ENCODE results near the gene DNAH2.

DNAH2 gene

DNA sequence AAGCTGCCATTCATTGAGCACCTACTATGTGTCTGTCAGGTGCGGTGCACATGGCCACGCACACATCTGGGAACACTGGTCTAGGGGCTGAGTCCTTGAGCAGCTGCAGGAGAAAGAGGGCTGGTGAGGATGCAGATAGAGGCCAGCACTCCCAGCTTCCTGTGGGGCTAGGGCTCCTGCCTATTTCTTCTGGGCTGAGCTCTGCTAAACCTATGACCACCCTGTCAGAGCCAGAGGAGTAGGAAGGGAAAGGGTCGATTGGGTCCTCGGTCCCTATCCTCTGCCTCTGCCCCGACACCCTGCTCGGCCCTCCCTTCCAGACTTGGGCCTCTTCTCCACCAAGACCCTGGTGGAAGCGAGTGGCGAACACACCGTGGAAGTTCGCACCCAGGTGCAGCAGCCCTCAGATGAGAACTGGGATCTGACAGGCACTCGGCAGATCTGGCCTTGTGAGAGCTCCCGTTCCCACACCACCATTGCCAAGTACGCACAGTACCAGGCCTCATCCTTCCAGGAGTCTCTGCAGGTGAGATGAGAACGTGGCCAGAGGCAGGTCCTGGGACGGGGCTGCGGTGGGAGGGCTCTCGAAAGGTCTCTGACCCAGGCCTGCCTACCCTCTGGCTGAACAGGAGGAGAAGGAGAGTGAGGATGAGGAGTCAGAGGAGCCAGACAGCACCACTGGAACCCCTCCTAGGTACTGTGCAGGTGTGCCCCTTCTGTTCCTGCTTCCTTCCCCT, 133.3 kb downstream of the DNAH2 start:
- H3K36me3 Mint-ChIP-seq, result peaks cover 54 to 56% of the 10 kb centered on the region in 2 donors
- peak overlapping the region; percentile 76 for H3K27ac Mint-ChIP-seq
- no peak for DNase-seq
- peaks cover 47 to 57% of the 10 kb centered on the region in 2 donors for H3K4me1 Mint-ChIP-seq
- peak in 1 of 2 donors; percentile 3 for ATAC-seq (replicated peaks)
- H3K9me3 Mint-ChIP-seq, result no peaks in the 10 kb centered on the region
- H3K27me3 Mint-ChIP-seq, result no peaks in the 10 kb centered on the region
- peak overlapping the region; percentile 64 to 65 for H3K4me3 Mint-ChIP-seq

DNA sequence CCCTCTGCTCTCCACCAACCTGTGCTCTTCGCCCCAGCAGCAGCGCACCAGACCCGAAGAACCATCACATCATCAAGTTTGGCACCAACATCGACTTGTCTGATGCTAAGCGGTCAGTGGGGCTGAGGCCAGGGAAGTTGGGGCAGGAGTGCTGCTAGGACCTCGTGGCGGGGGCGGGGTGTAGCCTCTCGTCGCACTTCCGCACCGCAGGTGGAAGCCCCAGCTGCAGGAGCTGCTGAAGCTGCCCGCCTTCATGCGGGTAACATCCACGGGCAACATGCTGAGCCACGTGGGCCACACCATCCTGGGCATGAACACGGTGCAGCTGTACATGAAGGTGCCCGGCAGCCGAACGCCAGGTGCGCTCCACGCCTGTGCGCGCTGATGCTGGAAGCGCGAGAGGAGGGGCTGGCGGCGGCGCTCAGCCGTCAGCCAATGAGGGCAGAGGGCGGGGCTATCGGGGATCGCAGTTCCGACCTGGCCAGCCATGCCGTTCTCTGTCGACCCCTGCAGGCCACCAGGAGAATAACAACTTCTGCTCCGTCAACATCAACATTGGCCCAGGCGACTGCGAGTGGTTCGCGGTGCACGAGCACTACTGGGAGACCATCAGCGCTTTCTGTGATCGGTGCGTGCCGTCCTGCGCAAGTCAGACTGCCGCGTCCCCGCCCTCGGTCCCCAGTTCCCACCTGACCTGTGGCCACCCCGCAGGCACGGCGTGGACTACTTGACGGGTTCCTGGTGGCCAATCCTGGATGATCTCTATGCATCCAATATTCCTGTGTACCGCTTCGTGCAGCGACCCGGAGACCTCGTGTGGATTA, 134.1 kb downstream of the DNAH2 start:
- Mint-ChIP-seq H3K9me3 (no peaks in the 10 kb centered on the region), H3K27me3 (no peaks in the 10 kb centered on the region), H3K4me3 (peak overlapping the region; percentile 64 to 65), H3K27ac (peak overlapping the region; percentile 69), H3K36me3 (peaks cover 54 to 56% of the 10 kb centered on the region in 2 donors), H3K4me1 (peaks cover 45 to 50% of the 10 kb centered on the region in 2 donors)
- ATAC-seq (replicated peaks), result peak; percentile 90 to 92
- peak; percentile 86 for DNase-seq

- H3K4me1 Mint-ChIP-seq, result peaks cover 41 to 44% of the 10 kb centered on the region in 2 donors
- ATAC-seq (replicated peaks) (no peak), DNase-seq (no peak)
- peaks cover 50 to 51% of the 10 kb centered on the region in 2 donors for H3K36me3 Mint-ChIP-seq
- no peak overlapping the region for H3K4me3 Mint-ChIP-seq
- no peaks in the 10 kb centered on the region for H3K9me3 Mint-ChIP-seq
- no peak overlapping the region for H3K27ac Mint-ChIP-seq
- no peaks in the 10 kb centered on the region for H3K27me3 Mint-ChIP-seq
Observed at GRCh38 chr17:7852262-7852670, 134.7 kb downstream of the DNAH2 start.

DNA sequence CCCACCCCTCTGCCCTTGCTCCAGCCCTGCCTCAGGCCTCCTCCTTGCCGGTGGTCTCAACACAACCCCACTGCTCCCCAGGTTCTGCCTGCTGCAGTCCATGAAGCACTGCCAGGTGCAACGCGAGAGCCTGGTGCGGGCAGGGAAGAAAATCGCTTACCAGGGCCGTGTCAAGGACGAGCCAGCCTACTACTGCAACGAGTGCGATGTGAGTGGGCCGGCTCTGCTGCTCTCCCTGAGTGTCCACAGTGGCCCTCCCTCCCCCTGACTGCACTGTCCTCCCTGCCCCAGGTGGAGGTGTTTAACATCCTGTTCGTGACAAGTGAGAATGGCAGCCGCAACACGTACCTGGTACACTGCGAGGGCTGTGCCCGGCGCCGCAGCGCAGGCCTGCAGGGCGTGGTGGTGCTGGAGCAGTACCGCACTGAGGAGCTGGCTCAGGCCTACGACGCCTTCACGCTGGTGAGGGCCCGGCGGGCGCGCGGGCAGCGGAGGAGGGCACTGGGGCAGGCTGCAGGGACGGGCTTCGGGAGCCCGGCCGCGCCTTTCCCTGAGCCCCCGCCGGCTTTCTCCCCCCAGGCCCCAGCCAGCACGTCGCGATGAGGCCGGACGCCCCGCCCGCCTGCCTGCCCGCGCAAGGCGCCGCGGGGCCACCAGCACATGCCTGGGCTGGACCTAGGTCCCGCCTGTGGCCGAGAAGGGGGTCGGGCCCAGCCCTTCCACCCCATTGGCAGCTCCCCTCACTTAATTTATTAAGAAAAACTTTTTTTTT, 135.6 kb downstream of the DNAH2 start:
- Mint-ChIP-seq H3K27me3 (no peaks in the 10 kb centered on the region), H3K9me3 (no peaks in the 10 kb centered on the region), H3K27ac (peak overlapping the region; percentile 51), H3K4me1 (peaks cover 39 to 40% of the 10 kb centered on the region in 2 donors), H3K4me3 (no peak overlapping the region), H3K36me3 (peaks cover 49 to 50% of the 10 kb centered on the region in 2 donors)
- no peak for ATAC-seq (replicated peaks)
- no peak for DNase-seq

GRCh38 chr17:7853691-7854038, 136.1 kb downstream of the DNAH2 start:
- peaks cover 47% of the 10 kb centered on the region in 2 donors for H3K36me3 Mint-ChIP-seq
- no peak overlapping the region for H3K4me3 Mint-ChIP-seq
- no peak overlapping the region for H3K27ac Mint-ChIP-seq
- DNase-seq (no peak), ATAC-seq (replicated peaks) (no peak)
- peaks cover 39 to 40% of the 10 kb centered on the region in 2 donors for H3K4me1 Mint-ChIP-seq
- H3K27me3 Mint-ChIP-seq, result no peaks in the 10 kb centered on the region
- H3K9me3 Mint-ChIP-seq, result no peaks in the 10 kb centered on the region

GRCh38 chr17:7854078-7854777, 136.7 kb downstream of the DNAH2 start:
- no peak for ATAC-seq (replicated peaks)
- DNase-seq, result no peak
- peaks cover 35 to 42% of the 10 kb centered on the region in 2 donors for H3K4me1 Mint-ChIP-seq
- H3K27ac Mint-ChIP-seq, result no peak overlapping the region
- no peak overlapping the region for H3K4me3 Mint-ChIP-seq
- no peaks in the 10 kb centered on the region for H3K27me3 Mint-ChIP-seq
- H3K9me3 Mint-ChIP-seq, result no peaks in the 10 kb centered on the region
- peaks cover 45 to 47% of the 10 kb centered on the region in 2 donors for H3K36me3 Mint-ChIP-seq

DNA sequence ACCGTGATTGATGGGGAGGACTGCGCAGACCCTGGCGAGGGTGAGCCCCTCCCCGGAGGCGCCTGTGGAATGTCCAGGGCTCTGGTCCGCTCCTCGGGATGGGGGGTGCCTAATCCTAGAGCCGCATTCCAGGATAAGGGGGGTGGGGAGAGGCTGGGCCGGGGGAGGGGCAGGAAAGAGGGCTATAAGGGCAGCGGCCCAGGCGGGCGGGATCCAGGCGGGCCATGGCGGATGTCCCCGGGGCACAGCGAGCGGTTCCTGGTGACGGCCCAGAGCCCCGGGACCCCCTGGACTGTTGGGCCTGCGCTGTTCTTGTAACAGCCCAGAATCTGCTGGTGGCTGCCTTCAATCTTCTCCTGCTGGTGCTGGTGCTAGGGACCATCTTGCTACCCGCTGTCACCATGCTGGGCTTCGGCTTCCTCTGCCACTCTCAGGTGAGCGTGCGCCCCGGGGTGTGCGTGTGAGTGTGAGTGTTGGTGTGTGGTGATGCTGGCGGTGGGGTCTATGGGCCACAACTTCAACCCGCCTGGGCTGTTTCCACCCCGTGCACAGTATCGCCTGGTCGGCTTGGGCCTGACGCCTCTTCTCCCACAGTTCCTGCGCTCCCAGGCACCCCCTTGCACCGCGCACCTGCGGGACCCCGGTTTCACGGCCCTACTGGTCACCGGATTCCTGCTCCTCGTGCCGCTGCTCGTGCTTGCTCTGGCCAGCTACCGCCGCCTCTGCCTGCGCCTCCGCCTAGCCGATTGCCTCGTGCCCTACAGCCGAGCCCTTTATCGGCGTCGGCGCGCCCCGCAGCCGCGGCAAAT, 137.5 kb downstream of the DNAH2 start, which contains the start of gene TMEM88:
Gene TMEM88 (plus strand): TSS at position 216 of the 809 bp plus-strand sequence. CDS start 9 bp downstream, at position 225.
- H3K36me3 Mint-ChIP-seq, result peaks cover 39 to 46% of the 10 kb centered on the region in 2 donors
- H3K4me1 Mint-ChIP-seq, result peaks cover 27 to 35% of the 10 kb centered on the region in 2 donors
- DNase-seq, result no peak
- peak within 1 kb of the TSS; percentile 56 for H3K27ac Mint-ChIP-seq
- H3K27me3 Mint-ChIP-seq, result no peaks in the 10 kb centered on the region
- no peak for ATAC-seq (replicated peaks)
- peak within 1 kb of the TSS in 1 of 2 donors; percentile 30 for H3K4me3 Mint-ChIP-seq
- H3K9me3 Mint-ChIP-seq, result no peaks in the 10 kb centered on the region

GRCh38 chr17:7855660-7856010, 138.1 kb downstream of the DNAH2 start:
- no peak for ATAC-seq (replicated peaks)
- H3K36me3 Mint-ChIP-seq, result peaks cover 35 to 43% of the 10 kb centered on the region in 2 donors
- H3K9me3 Mint-ChIP-seq, result no peaks in the 10 kb centered on the region
- H3K4me3 Mint-ChIP-seq, result no peak overlapping the region
- no peaks in the 10 kb centered on the region for H3K27me3 Mint-ChIP-seq
- no peak overlapping the region for H3K27ac Mint-ChIP-seq
- H3K4me1 Mint-ChIP-seq, result peaks cover 21 to 32% of the 10 kb centered on the region in 2 donors
- DNase-seq, result no peak

DNA sequence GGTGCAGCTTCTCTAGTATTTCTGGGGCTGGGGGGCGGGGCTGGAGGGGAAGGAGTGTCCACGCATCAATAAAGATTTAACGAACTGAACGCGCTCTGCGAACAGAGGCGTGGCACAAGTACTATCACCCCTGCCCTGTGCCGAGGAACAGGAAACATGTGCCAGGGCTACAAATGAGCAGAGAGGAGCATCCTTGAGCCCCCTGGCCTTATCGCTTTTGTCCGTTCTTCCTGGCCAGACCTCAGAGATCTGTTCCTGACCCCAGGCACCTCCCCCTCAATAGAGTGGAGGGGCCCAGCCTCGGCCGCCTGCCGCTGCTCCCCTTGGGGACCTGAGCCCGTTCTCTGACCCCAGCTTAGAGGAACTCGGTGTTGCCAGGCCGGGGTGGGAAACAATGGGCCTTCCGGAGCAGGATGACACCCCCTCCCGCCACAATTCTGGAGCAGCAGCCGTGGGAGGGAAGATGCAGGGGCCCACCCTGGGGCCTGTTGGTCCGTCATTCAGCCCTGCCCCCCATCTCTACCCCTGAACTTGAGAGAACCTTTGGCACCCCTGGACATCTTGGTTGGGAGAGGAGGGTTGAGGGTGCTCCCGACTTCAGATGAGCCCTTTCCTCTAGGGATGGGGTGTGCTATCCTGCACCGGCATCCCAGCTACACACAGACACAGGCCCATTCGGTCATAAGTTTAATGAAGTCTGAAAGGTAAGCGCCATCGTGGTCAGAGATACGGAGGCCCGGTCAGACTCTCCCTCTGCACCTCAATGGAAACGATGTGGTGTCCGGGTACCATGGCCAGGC, 138.7 kb downstream of the DNAH2 start:
- Mint-ChIP-seq H3K36me3 (peaks cover 29 to 41% of the 10 kb centered on the region in 2 donors), H3K27ac (no peak overlapping the region), H3K4me3 (no peak overlapping the region), H3K4me1 (peaks cover 15 to 27% of the 10 kb centered on the region in 2 donors), H3K9me3 (no peaks in the 10 kb centered on the region), H3K27me3 (no peaks in the 10 kb centered on the region)
- no peak for ATAC-seq (replicated peaks)
- DNase-seq, result no peak

GRCh38 chr17:7856811-7857712, 139.5 kb downstream of the DNAH2 start, which contains the start of gene NAA38:
NAA38 (minus strand) TSS chr17:7857559; CDS start chr17:7857463, 96 bp downstream.
- peaks cover 7 to 21% of the 10 kb centered on the region in 2 donors for H3K4me1 Mint-ChIP-seq

DNA sequence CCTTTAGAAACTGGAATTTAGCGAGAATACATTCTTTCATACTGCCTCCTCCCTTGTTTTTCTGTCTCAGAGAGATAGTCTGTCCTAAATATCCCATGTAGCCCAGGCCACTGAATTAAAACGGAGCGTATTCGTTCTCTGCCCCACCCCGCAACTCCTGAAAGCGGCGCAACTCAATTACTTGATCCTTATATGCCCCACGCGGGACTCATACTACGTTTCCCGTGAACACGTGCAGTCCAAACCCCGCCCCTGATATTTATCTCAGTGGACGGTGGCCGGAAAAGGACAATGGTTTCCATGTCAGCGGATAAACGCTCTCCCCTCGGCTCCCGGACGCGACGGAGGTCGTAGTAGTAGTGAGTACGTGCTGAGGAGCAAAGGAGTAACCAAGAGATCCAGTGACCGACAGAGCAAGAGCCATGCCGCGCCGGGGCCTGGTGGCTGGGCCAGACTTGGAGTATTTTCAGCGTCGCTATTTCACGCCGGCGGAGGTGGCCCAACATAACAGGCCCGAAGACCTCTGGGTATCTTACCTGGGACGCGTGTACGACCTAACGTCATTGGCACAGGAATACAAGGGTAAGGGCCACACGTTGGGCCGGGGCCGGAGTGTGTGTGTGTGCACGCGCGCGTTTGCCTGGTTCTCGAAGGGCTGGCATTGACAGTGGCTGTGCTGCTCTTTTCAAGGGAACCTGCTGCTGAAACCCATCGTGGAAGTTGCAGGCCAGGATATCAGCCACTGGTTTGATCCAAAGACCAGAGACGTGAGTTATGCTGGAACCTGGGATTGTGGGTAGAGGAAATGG, 140.4 kb downstream of the DNAH2 start, which contains the start of gene CYB5D1:
Gene CYB5D1 (plus strand): TSS at position 291 of the 809 bp plus-strand sequence. CDS start 132 bp downstream, at position 423.
- Mint-ChIP-seq H3K36me3 (peaks cover 23 to 35% of the 10 kb centered on the region in 2 donors), H3K27me3 (no peaks in the 10 kb centered on the region), H3K9me3 (no peaks in the 10 kb centered on the region), H3K27ac (no peak within 1 kb of the TSS), H3K4me3 (no peak within 1 kb of the TSS), H3K4me1 (peaks cover 11 to 20% of the 10 kb centered on the region in 2 donors)
- DNase-seq (peak; percentile 89), ATAC-seq (replicated peaks) (peak; percentile 56 to 59)

More at GRCh38 chr17:7856811-7857712, 139.5 kb downstream of the DNAH2 start, which contains the start of gene NAA38:
- H3K9me3 Mint-ChIP-seq, result no peaks in the 10 kb centered on the region
- H3K4me3 Mint-ChIP-seq, result no peak within 1 kb of the TSS
- DNase-seq (peak; percentile 95), ATAC-seq (replicated peaks) (peak; percentile 84 to 89)
- no peak within 1 kb of the TSS for H3K27ac Mint-ChIP-seq
- H3K27me3 Mint-ChIP-seq, result no peaks in the 10 kb centered on the region
- H3K36me3 Mint-ChIP-seq, result peaks cover 23 to 36% of the 10 kb centered on the region in 2 donors
